ENCODE results near the gene AUNIP.

The AUNIP gene

GRCh38 chr1:25798666-25799351, 60.4 kb downstream of the AUNIP start:
- no peak for DNase-seq

- DNase-seq: no peak
These were observed 61.3 kb downstream of the AUNIP start for GRCh38 chr1:25797939-25798338.

- peak in 53 of 58 donors; percentile 31 to 90 (median 55) for DNase-seq
These were observed 62.3 kb downstream of the AUNIP start for GRCh38 chr1:25796811-25797458.

- DNase-seq: peak in 5 of 58 donors; percentile 45 to 74 (median 67)
These were observed 63.1 kb downstream of the AUNIP start for GRCh38 chr1:25795946-25796810.

- DNase-seq: no peak
These were observed 64.0 kb downstream of the AUNIP start for GRCh38 chr1:25795211-25795610.

- DNase-seq: no peak
These were observed 64.9 kb downstream of the AUNIP start for GRCh38 chr1:25794325-25794724.

GRCh38 chr1:25793585-25794170, 65.6 kb downstream of the AUNIP start:
- DNase-seq: no peak

- no peak for DNase-seq
These were observed 67.1 kb downstream of the AUNIP start for GRCh38 chr1:25792115-25792514.

GRCh38 chr1:25790472-25790871, 68.8 kb downstream of the AUNIP start:
- no peak for DNase-seq

- no peak for DNase-seq
These were observed 71.5 kb downstream of the AUNIP start for GRCh38 chr1:25787760-25788166.

- DNase-seq: peak in 2 of 58 donors; percentile 19 to 44
These were observed 72.1 kb downstream of the AUNIP start for GRCh38 chr1:25786887-25787759.

- no peak for DNase-seq
These were observed 73.8 kb downstream of the AUNIP start for GRCh38 chr1:25785333-25786067.

GRCh38 chr1:25784575-25785051, 74.6 kb downstream of the AUNIP start:
- no peak for DNase-seq

All from anterior cingulate cortex (tissue), 58 donors.